HG02973 (cell line): Measurements from ENCODE around the gene CLDN15.
"Not testable (repeated sequence)": the region's sequence is repeated elsewhere in the genome, so short reads cannot be mapped to it uniquely, and the experiment has no call there.

Experiments
- ATAC-seq: cut with Tn5 transposase; IDR thresholded peaks from one replicate; pipeline ENCODE4 v1.9.1; 2021; ENCODE audit warnings: moderate library complexity; ENCODE audit not compliant: unreplicated experiment

Gene CLDN15

DNA sequence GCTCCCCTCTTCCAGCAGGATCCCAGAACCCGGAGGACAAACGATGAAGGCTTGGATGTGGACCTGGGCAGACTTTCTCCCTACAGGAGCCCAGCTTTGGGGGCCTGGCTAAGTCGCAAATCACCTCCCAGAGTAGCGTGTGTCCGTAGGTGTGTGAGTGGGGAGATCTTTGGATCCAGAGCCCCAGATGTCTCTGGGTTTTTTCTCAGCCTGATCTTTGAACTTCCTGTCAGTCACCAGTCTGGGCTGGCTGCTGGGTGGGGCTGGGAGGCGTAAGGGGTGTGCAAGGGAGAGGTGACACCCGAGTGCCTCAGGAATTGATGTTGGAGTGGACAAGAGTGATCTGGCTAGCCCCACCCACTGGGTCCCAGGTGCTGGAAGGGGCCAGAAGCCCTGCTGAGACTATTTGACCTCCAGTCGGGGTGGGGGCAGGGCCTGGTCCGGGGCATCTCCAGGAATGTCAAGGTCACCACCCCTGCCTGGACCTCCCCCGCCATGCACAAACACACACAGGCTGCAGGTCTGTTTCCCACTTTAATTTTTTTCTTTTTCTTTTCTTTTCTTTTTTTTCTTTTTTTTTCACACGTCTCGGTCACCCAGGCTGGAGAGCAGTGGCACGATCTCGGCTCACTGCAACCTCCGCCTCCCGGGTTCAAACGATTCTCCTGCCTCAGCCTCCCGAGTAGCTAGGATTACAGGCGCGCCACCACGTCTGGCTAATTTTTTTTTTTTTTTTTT, 36.6 kb downstream of the CLDN15 start, which contains the start of gene MOGAT3:
Gene MOGAT3, minus strand, starts transcription at position 175 of the 738 bp plus-strand sequence. CDS start 182 bp downstream, outside the sequence.
- ATAC-seq: no peak

DNA sequence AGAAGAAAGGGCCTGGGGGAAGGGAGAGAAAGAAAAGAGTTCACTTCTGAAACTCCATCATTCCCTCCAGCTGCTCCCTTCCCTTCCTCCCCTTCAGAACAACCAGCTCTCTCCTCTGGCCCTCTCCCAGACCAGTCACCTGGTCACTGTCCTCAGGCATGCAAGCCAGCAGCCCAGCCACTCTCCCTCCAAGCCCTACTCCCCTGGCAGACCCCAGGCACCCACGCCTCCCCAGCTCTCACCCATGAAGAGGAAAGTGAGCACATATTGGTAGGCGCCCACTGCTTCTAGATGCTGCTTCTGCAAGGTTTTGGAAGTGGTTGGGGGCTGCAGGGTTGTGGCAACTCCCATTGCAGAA, 37.1 kb downstream of the CLDN15 start:
- no peak for ATAC-seq

DNA sequence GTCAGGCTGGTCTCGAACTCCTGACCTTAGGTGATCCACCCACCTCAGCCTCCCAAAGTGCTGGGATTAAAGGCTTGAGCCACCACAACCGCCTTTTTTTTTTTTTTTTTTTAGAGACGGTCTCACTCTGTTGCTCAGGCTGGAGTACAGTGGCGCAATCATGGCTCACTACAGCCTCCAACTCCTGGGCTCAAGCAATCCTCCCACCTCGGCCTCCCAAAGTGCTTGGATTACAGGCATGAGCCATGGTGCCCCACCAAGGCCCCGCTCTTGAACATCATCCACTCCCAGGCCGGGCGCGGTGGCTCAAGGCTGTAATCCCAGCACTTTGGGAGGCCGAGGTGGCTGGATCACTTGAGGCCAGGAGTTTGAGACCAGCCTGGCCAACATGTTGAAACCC, 38.1 kb downstream of the CLDN15 start:
- not testable (repeated sequence) for ATAC-seq

DNA sequence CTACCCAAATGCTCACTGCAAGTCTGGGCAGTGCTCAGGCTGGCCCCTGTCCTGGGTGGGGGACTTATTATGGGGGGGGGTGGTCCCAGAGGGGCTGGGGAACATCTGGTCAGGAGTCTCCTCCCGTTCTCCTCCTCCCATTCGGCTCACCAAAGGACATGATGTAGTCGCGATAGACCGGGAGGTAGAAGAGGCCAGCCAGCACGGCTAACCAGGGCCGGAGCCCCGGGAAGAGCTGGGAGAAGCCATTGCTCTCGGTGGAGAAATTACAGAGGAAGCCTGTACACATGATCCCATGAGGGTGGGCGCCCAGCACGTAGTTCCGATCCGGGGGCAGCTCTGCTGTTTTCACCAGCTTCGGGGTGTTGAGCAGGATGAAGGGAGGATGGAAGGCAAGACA, 39.1 kb downstream of the CLDN15 start:
- no peak for ATAC-seq

DNA sequence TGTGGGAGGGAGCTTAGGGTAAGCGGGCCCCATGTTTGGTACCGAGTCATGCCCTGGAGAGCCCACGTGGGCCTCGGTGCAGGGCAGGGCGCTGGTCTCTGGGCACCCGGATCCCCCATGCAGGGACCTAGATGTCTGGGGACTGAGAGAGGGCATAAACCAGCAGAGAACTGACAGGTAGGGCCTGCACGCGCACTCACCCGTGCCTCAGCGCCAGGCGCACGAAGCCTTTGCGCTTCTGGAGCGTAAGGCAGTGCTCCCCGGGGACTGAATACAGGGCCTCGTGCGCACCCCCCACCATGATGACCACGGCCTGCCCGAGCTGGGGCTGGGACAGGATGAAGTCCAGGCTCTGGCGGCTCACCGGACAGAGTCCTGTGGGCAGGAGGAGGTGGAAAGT, 39.6 kb downstream of the CLDN15 start:
- ATAC-seq: no peak

DNA sequence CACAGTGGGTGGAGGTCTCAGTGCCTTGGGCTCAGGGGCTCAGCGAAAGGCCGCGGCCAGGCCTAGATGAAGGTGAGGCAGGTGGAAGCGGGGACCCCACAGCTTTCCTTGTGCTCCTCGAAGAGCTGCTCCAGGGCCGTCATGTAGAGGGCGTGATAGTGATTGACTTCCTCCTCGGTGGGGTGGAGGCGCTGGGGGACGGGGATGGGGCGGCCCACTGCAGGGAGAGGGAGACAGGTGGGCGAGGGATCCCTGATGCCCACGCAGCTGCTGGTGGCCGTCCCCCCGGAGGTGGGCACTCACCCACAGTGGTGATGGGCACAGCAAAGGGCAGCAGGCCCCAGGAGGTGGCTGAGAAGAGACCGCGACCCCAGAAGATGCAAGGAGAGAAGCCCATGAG, 41.7 kb downstream of the CLDN15 start:
- no peak for ATAC-seq

DNA sequence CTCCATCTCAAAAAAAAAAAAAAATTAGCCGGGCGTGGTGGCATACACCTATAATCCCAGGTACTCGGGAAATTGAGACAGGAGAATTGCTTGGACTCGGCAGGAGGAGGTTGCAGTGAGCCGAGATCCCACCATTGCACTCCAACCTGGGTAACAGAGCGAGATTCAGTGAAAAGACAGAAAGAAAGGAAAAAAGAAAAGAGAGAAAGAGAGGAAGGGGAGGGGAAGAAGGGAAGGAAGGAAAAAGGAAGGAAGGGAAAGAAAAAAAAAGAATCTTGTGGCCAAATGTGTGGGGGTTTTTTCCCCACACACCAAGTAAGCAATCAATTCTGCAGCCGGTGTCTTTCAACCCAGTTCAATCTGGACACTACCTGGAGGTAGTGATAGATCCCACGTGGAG, 48.5 kb downstream of the CLDN15 start:
- ATAC-seq: no peak

DNA sequence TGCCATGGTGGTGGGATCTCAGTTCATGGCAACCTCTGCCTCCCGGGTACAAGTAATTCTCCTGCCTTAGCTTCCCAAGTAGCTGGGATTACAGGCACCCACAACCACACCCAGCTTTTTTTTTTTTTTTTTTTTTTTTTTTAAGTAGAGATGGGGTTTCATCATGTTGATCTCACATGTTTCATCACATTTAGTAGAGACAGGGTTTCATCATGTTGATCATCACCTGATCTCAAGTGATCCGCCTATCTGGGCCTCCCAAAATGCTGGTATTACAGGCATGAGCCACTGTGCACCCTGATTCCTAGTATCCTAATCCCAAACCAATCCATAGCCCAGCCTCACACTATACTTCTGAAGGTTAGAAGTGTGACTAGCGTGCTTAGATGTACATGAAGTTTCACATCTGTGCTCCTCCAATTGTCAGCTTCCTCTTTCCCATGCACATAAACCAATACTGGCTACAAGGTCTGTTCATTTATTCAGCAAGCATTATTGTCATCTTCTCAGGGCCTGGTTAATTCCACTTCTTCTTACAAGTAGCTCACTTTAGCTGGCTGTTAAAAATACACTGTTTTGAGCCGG, 50.7 kb downstream of the CLDN15 start:
- ATAC-seq: no peak

DNA sequence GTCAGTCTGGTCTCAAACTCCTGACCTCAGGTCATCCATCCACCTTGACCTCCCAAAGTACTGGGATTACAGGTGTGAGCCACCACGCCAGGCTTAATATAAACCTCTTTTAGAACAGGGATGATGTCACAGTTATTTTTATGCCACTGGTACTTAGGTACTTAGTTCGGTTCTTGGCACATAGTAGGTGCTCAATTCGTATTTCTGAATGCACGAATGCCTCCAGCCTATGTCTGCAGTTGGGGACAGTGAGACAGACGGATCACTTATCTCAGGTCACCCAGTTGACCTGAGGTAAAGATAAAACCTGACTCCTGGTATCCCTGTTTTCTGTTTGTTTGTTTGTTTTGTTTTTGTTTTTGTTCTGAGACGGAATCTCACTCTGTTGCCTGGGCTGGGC, 51.4 kb downstream of the CLDN15 start:
- ATAC-seq: no peak

DNA sequence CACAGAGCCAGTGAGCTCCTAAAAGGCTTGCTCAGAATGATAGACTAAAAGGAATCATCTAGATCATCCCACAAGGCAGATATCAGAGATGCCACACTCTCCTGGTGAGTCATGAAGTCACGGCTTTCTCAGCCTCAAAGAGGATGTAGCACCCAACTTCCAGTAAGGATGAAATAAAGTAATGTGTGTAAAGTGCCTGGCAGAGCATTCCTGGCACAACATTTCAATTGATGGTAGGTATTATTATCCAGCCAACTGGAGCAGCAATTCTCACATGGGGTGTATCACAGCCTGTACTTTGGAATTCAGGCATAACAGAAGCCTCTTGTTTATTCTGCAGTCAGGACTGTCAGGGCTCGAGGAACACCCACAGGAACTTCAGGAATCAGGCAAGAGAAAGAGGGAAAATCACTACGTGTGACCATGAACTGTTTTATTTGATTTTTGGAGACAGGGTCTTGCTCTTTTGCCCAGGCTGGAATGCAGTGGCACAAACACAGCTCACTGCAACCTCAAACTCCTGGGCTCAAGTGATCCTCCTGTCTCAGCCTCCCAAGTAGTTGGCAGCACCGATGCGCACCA, 52.3 kb downstream of the CLDN15 start:
- no peak for ATAC-seq
